Neural progenitor cell (in vitro differentiated cells): ENCODE measurements around the gene C1QB.
A peak's percentile ranks its signal among the peaks of the same experiment; 100 is the strongest.

Experiments used
- CTCF ChIP-seq: fragments of 200-600 bp; sonication (generic); IDR thresholded peaks from 2 replicates; pipeline ENCODE4 v1.5.1; 2017; ENCODE audit warnings: antibody characterized with exemption, mild to moderate bottlenecking
- EZH2 ChIP-seq: fragments of 200-600 bp; sonication (generic); IDR thresholded peaks from 2 replicates; pipeline ENCODE4 v1.6.1; 2017; ENCODE audit warnings: antibody characterized with exemption, mild to moderate bottlenecking, moderate library complexity

DNA sequence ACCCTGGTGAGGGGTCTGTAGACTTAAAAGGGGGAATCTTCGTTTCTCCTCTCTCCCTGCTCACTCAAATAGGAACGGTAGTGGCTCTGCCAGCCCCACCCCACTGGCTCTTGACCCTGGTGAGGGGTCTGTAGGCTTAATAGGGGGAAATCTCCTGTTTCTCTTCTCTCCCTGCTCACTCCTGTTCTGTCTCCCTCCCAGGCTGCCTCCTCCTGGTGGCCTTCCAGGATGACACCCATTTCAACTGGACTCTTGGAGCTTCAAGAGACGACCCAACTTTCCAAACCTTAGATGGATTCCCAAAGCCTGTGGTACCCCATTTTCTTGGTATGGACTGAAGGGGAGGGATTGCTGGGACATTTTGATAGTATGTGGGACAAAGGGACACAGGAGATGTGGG is 56.2 kb downstream of the C1QB start:
- TF ChIP-seq EZH2 (no peak), CTCF (peak; percentile 49)
